K562 (cell line): ENCODE results near the gene SERF2. TPM values are rescaled to one million over a fixed set of nuclear protein-coding genes. Genes with fewer than 3 reads are reported as not detected.

Experiments
- BRCA1 ChIP-seq, 2 experiments: fragments of 450-650 bp in 1 of 2; sonication (generic) in 1 of 2; formaldehyde crosslinking in 1 of 2; IDR thresholded peaks; 2 replicates each; pipeline versions ENCODE4 v1.5.0 to v1.6.1; 2017 to 2020; ENCODE audit warnings: mild to moderate bottlenecking in 1 of 2, missing genetic modification reagents in 1 of 2
- BRF2 ChIP-seq: IDR thresholded peaks from 3 replicates; pipeline ENCODE4 v1.6.1; 2011; ENCODE audit warnings: borderline replicate concordance, mild to moderate bottlenecking; ENCODE audit not compliant: insufficient read length, insufficient read depth
- CBFB ChIP-seq: sonication (generic); formaldehyde crosslinking; IDR thresholded peaks from 2 replicates; pipeline ENCODE4 v1.4.0; 2020; ENCODE audit warnings: mild to moderate bottlenecking, missing genetic modification reagents
- CHD2 ChIP-seq: IDR thresholded peaks from 2 replicates; pipeline ENCODE4 v1.6.1; 2011; ENCODE audit warnings: low read depth, low read length
- E4F1 ChIP-seq: fragments of 250-450 bp; sonication (Bioruptor Pico); IDR thresholded peaks from 2 replicates; pipeline ENCODE4 v1.5.0; 2021; ENCODE audit warnings: mild to moderate bottlenecking, borderline replicate concordance
- ETV1 ChIP-seq: fragments of 450-650 bp; conservative IDR thresholded peaks from 2 replicates; pipeline ENCODE4 v1.6.1; 2016; ENCODE audit warnings: missing genetic modification characterization, control low read depth, low read depth, missing compliant biosample characterization
- FOXA1 ChIP-seq: fragments of 450-650 bp; IDR thresholded peaks from 2 replicates; pipeline ENCODE4 v1.6.1; 2016; ENCODE audit warnings: mild to moderate bottlenecking, borderline replicate concordance
- MEF2A ChIP-seq: IDR thresholded peaks from 2 replicates; pipeline ENCODE4 v1.6.1; 2011; ENCODE audit warnings: low read depth, mild to moderate bottlenecking, low read length, moderate library complexity; ENCODE audit not compliant: control insufficient read depth
- NCOA4 ChIP-seq: fragments of 450-650 bp; IDR thresholded peaks from 2 replicates; pipeline ENCODE4 v1.6.1; 2018; ENCODE audit warnings: mild to moderate bottlenecking; ENCODE audit not compliant: partially characterized antibody
- NR2C1 ChIP-seq, 2 experiments: fragments of 450-650 bp; IDR thresholded peaks; 2 replicates each; pipeline ENCODE4 v1.6.1; 2017; ENCODE audit warnings: mild to moderate bottlenecking in 2 of 2, antibody characterized with exemption in 1 of 2, inconsistent platforms in 1 of 2, missing compliant biosample characterization in 1 of 2, missing genetic modification characterization in 1 of 2
- PCBP2 ChIP-seq: fragments of 200-400 bp; formaldehyde crosslinking; IDR thresholded peaks from 2 replicates; pipeline ENCODE4 v1.6.1; 2018; ENCODE audit warnings: low read length, low read depth, mild to moderate bottlenecking, moderate library complexity; ENCODE audit not compliant: poor library complexity, severe bottlenecking
- POLR2G ChIP-seq: fragments of 200-400 bp; formaldehyde crosslinking; IDR thresholded peaks from 2 replicates; pipeline ENCODE4 v1.6.1; 2017; ENCODE audit warnings: low read depth, mild to moderate bottlenecking, antibody characterized with exemption, low read length, moderate library complexity
- PREB ChIP-seq: sonication (generic); formaldehyde crosslinking; IDR thresholded peaks from 2 replicates; pipeline ENCODE4 v1.8.1; 2023; ENCODE audit warnings: mild to moderate bottlenecking, missing genetic modification reagents
- SMARCA5 ChIP-seq: fragments of 450-650 bp; IDR thresholded peaks from 2 replicates; pipeline ENCODE4 v1.6.1; 2016
- TBL1XR1 ChIP-seq, 2 experiments: IDR thresholded peaks; 2 replicates each; pipeline ENCODE4 v1.6.1; 2012; ENCODE audit warnings: improper control_type of control experiment in 2 of 2, low read length in 2 of 2, mild to moderate bottlenecking in 1 of 2
- TCFL5 ChIP-seq: fragments of 250-450 bp; sonication (Bioruptor Pico); conservative IDR thresholded peaks from 2 replicates; pipeline ENCODE4 v1.6.1; 2021; ENCODE audit warnings: mild to moderate bottlenecking, moderate library complexity, matching md5 sums
- ZBTB1 ChIP-seq: sonication (generic); formaldehyde crosslinking; IDR thresholded peaks from 2 replicates; pipeline ENCODE4 v1.8.1; 2023; ENCODE audit warnings: missing genetic modification reagents, low read depth, mild to moderate bottlenecking, borderline replicate concordance
- ZNF253 ChIP-seq: fragments of 250-450 bp; sonication (Bioruptor Pico); conservative IDR thresholded peaks from 2 replicates; pipeline ENCODE4 v1.6.1; 2021; ENCODE audit warnings: mild to moderate bottlenecking
- ZNF280B ChIP-seq: fragments of 250-450 bp; sonication (Bioruptor Pico); IDR thresholded peaks from 2 replicates; pipeline ENCODE4 v1.5.1; 2021; ENCODE audit warnings: mild to moderate bottlenecking
- ZNF354B ChIP-seq: fragments of 250-450 bp; sonication (Bioruptor Pico); IDR thresholded peaks from 2 replicates; pipeline ENCODE4 v1.4.0; 2020
- ZNF785 ChIP-seq: fragments of 250-450 bp; sonication (Bioruptor Pico); IDR thresholded peaks from 2 replicates; pipeline ENCODE4 v1.4.0; 2020; ENCODE audit warnings: mild to moderate bottlenecking
- ZNF830 ChIP-seq: fragments of 250-450 bp; sonication (Bioruptor Pico); IDR thresholded peaks from 2 replicates; pipeline ENCODE4 v1.5.0; 2021; ENCODE audit warnings: mild to moderate bottlenecking
- polyA plus RNA-seq, 8 experiments: library from polyadenylated mRNA; depleted of rRNA in 4 of 8; stranded (reverse) in 5 of 8; unstranded in 3 of 8; fragments of >200 nt; fragmentation: Nextera tagmentation in 2 of 8; fragmentation: Illumina TruSeq in 1 of 8; extraction: Ambion mirVana in 2 of 8; extraction: Trizol in 1 of 8; gene quantifications; 2 replicates each; pipeline versions ENCODE4 v1.2.1 to v1.2.3, GENCODE V29; 2011 to 2014; ENCODE audit warnings: inconsistent platforms in 1 of 8, missing spikeins in 1 of 8
- total RNA-seq, 7 experiments: library from RNA; depleted of rRNA in 6 of 7; stranded (reverse); fragments of >200 nt in 6 of 7; fragmentation: Illumina TruSeq in 2 of 7; extraction: Trizol in 2 of 7; gene quantifications; 2 replicates each; pipeline versions ENCODE4 v1.2.1 to v1.2.3, GENCODE V29; 2011 to 2021; ENCODE audit warnings: low replicate concordance in 1 of 7

SERF2 gene
- total and polyA plus RNA-seq, 9 of the 15 experiments (the other 6 are each of a cell fraction or from before 2014, with no cell fraction given), result 497 to 3,360 (median 867) TPM

DNA sequence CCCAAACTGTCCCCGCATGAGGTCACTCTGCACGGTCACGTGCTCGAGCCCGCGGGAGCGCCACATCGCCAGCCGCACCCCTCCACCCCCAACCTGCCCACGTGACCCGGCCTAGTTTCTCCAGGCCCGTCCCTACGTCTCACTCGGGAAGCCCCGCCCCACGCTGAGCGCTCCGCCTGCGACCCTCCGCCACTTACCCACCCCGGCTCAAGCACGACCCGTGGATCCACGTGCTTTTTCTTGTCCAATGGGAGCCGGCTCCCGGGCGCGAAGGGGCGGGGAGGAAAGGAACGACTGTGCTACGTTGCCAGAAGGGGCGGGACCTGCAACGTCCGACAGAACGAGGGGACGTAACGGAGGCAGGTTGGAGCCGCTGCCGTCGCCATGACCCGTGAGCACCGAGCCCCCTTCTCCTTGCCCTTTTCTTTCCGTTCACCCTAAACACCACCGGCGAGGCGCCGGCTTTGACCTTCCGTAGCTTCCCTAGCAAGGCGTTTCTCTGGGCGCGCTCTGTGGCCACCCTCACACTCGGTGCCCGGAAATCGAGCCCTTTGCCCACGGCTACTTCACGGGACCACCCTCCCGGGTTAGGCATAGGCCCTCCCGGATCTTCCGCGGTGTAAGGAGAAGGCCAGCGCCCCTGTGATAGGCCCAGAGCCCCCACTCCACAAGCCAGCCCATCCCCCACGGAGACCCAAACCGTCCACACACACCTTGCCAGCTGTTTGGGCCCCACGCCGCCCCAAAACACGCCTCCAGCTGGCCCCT, at the start of gene SERF2 (continued):
- TF ChIP-seq BRF2 (no peak), PREB (CRISPR knock-in tag) (0 out of 2 replicates have a peak, but pooled peaks have one; percentile 37), ZBTB1 (CRISPR knock-in tag) (no peak), ZNF253 (CRISPR knock-in tag) (no peak), SMARCA5 (no peak), NR2C1 (IDR thresholded peaks at IDR 0.05) (no peak), NR2C1 (tag; IDR thresholded peaks at IDR 0.05) (no peak), ETV1 (tag) (0 out of 2 replicates have a peak, but pooled peaks have one; percentile 11), ZNF280B (CRISPR knock-in tag) (no peak), POLR2G (peak; percentile 98), E4F1 (CRISPR knock-in tag) (no peak), MEF2A (no peak), ZNF354B (CRISPR knock-in tag) (no peak), NCOA4 (no peak), PCBP2 (no peak), CHD2 (peak; percentile 18; the same call in 1 of the 2 replicates), CBFB (CRISPR knock-in tag) (no peak), TCFL5 (no peak), TBL1XR1 (IDR thresholded peaks at IDR 0.05; ENCODE audit: low read length in 2 of 2) (no peak), FOXA1 (no peak), ZNF785 (CRISPR knock-in tag) (no peak), ZNF830 (no peak), BRCA1 (IDR thresholded peaks at IDR 0.05) (no peak), BRCA1 (CRISPR knock-in tag; IDR thresholded peaks at IDR 0.05) (0 out of 2 replicates have a peak, but pooled peaks have one; percentile 87)
